HEK293 (cell line): ENCODE measurements around the gene PITPNC1.
A peak's percentile ranks its signal among the peaks of the same experiment; 100 is the strongest.

ENCODE experiments used
- CTCF ChIA-PET: fragments of 350-600 bp; formaldehyde crosslinking; extraction: SDS; loops from one replicate; lab custom pipeline; 2021; ENCODE audit warnings: antibody characterized with exemption; lab: Yijun Ruan, JAX
- POLR2A ChIA-PET: fragments of 300-600 bp; formaldehyde crosslinking; extraction: SDS; loops from one replicate; lab custom pipeline; 2020; ENCODE audit warnings: antibody characterized with exemption, inconsistent platforms; lab: Yijun Ruan, JAX
- H3K27ac ChIP-seq: fragments of 200-500 bp; sonication (Bioruptor generic); 2 replicates; pipeline ENCODE4 v1.5.1; 2014; ENCODE audit warnings: low read depth, low read length, control low read depth, inconsistent platforms; ENCODE audit errors: extremely low read depth
- H3K36me3 ChIP-seq, 2 experiments: fragments of 200-500 bp in 1 of 2; sonication (Bioruptor generic) in 1 of 2; 1 replicate in 1 of 2; 2 replicates in 1 of 2; pipeline ENCODE4 v1.5.1; 2014 to 2017; ENCODE audit warnings: inconsistent platforms in 2 of 2, low read length in 2 of 2; ENCODE audit not compliant: control insufficient read depth in 2 of 2, insufficient read depth in 1 of 2
- H3K4me1 ChIP-seq: fragments of 200-500 bp; sonication (Bioruptor generic); 2 replicates; pipeline ENCODE4 v1.5.1; 2014; ENCODE audit warnings: mild to moderate bottlenecking, low read length, inconsistent platforms; ENCODE audit not compliant: control insufficient read depth, insufficient read depth
- H3K4me3 ChIP-seq: 2 replicates; pipeline ENCODE4 v1.5.1; 2011; ENCODE audit warnings: low read depth, mild to moderate bottlenecking, control low read depth, low read length, moderate library complexity
- H3K9me3 ChIP-seq: fragments of 200-500 bp; sonication (Bioruptor generic); 2 replicates; pipeline ENCODE4 v1.5.1; 2014; ENCODE audit warnings: low read depth, low read length, inconsistent platforms; ENCODE audit not compliant: control insufficient read depth, insufficient read depth
- FEZF1 ChIP-seq: fragments of 450-650 bp; formaldehyde crosslinking; IDR thresholded peaks from 2 replicates; pipeline ENCODE4 v1.5.1; 2016; ENCODE audit warnings: missing biosample characterization, missing genetic modification characterization
- GLIS1 ChIP-seq: fragments of 450-650 bp; formaldehyde crosslinking; IDR thresholded peaks from 2 replicates; pipeline ENCODE4 v1.5.1; 2016; ENCODE audit warnings: missing biosample characterization, missing genetic modification characterization
- PRDM10 ChIP-seq: fragments of 450-650 bp; formaldehyde crosslinking; IDR thresholded peaks from 2 replicates; pipeline ENCODE4 v1.5.1; 2016; ENCODE audit warnings: missing biosample characterization, missing genetic modification characterization
- YY1 ChIP-seq: fragments of 450-650 bp; formaldehyde crosslinking; IDR thresholded peaks from 2 replicates; pipeline ENCODE4 v1.5.1; 2018; ENCODE audit warnings: missing biosample characterization, missing genetic modification characterization
- ZBTB49 ChIP-seq: fragments of 450-650 bp; formaldehyde crosslinking; IDR thresholded peaks from 2 replicates; pipeline ENCODE4 v1.5.1; 2016; ENCODE audit warnings: missing biosample characterization, missing genetic modification characterization, low read depth
- ZFP69B ChIP-seq: fragments of 450-650 bp; formaldehyde crosslinking; IDR thresholded peaks from 2 replicates; pipeline ENCODE4 v1.5.1; 2016; ENCODE audit warnings: missing biosample characterization, missing genetic modification characterization
- ZNF121 ChIP-seq: fragments of 450-650 bp; formaldehyde crosslinking; IDR thresholded peaks from 2 replicates; pipeline ENCODE4 v1.5.1; 2016; ENCODE audit warnings: missing biosample characterization, missing genetic modification characterization
- ZNF529 ChIP-seq: fragments of 450-650 bp; formaldehyde crosslinking; IDR thresholded peaks from 2 replicates; pipeline ENCODE4 v1.5.1; 2017; ENCODE audit warnings: missing genetic modification characterization, missing biosample characterization; ENCODE audit not compliant: insufficient replicate concordance
- ZNF645 ChIP-seq: fragments of 450-650 bp; formaldehyde crosslinking; IDR thresholded peaks from 2 replicates; pipeline ENCODE4; 2016; ENCODE audit warnings: missing biosample characterization, missing genetic modification characterization
- ZNF692 ChIP-seq: fragments of 450-650 bp; formaldehyde crosslinking; IDR thresholded peaks from 2 replicates; pipeline ENCODE4 v1.5.1; 2016; ENCODE audit warnings: missing biosample characterization, missing genetic modification characterization
- ZNF768 ChIP-seq: fragments of 450-650 bp; formaldehyde crosslinking; IDR thresholded peaks from 2 replicates; pipeline ENCODE4 v1.5.1; 2018; ENCODE audit warnings: missing biosample characterization, mild to moderate bottlenecking, missing genetic modification characterization
- ZNF792 ChIP-seq: fragments of 450-650 bp; formaldehyde crosslinking; IDR thresholded peaks from 2 replicates; pipeline ENCODE4 v1.5.1; 2016; ENCODE audit warnings: missing biosample characterization, missing genetic modification characterization

Gene PITPNC1

GRCh38 chr17:67546578-67547527 is 169.8 kb downstream of the PITPNC1 start:
- H3K36me3 ChIP-seq, result no peaks in the 10 kb centered on the region
- ChIA-PET CTCF (interaction anchor here (1.3 kb wide), 1 partner anchor 25 kb away, joined by 7 read pairs; no protein-coding TSS in a partner anchor), POLR2A (no interaction called here)
- H3K9me3 ChIP-seq, result no peaks in the 10 kb centered on the region
- no peak for TF ChIP-seq PRDM10 (tag by site-specific recombination)
- TF ChIP-seq ZFP69B (tag by site-specific recombination), result 0 out of 2 replicates have a peak, but pooled peaks have one; percentile 48
- no peak for TF ChIP-seq ZNF768 (tag by site-specific recombination)
- peak; percentile 81 for TF ChIP-seq GLIS1 (tag by site-specific recombination)
- TF ChIP-seq ZNF645, result no peak
- peak; percentile 34; the same call in 1 of the 2 replicates for TF ChIP-seq FEZF1 (tag by site-specific recombination)
- peak; percentile 85 for TF ChIP-seq ZNF121
- peak; percentile 67 for TF ChIP-seq ZNF692 (tag by site-specific recombination)
- no peak overlapping the region for H3K4me3 ChIP-seq
- H3K27ac ChIP-seq, result no peak overlapping the region
- peaks cover 5% of the 10 kb centered on the region for H3K4me1 ChIP-seq

GRCh38 chr17:67548693-67549092 is 171.6 kb downstream of the PITPNC1 start:
- Histone ChIP-seq H3K4me3 (no peak overlapping the region), H3K36me3 (no peaks in the 10 kb centered on the region), H3K9me3 (no peaks in the 10 kb centered on the region), H3K27ac (no peak overlapping the region), H3K4me1 (peaks cover 5% of the 10 kb centered on the region)
- CTCF ChIA-PET, result interaction anchor here (0.7 to 1.3 kb wide), 3 partner anchors 11 to 163 kb away, joined by 3 to 4 read pairs (median 3); no protein-coding TSS in a partner anchor
- TF ChIP-seq ZNF529 (tag by site-specific recombination) (no peak), ZNF792 (no peak), YY1 (tag by site-specific recombination) (no peak), ZBTB49 (tag by site-specific recombination) (no peak)
- POLR2A ChIA-PET, result no interaction called here
